ENCODE results near the gene MYH11.

MYH11 gene

GRCh38 chr16:15873737-15874136 is 16.9 kb upstream of the MYH11 start:
- TF ChIP-seq POLR2A (IDR thresholded peaks at IDR 0.05; ENCODE audit: extremely low read depth, insufficient read length) (no peak), MAX (IDR thresholded peaks at IDR 0.05; ENCODE audit: low read depth, low read length) (no peak), MYC (IDR thresholded peaks at IDR 0.05; ENCODE audit: low read depth, low read length) (no peak)
- TF ChIP-seq, protein P1, sequence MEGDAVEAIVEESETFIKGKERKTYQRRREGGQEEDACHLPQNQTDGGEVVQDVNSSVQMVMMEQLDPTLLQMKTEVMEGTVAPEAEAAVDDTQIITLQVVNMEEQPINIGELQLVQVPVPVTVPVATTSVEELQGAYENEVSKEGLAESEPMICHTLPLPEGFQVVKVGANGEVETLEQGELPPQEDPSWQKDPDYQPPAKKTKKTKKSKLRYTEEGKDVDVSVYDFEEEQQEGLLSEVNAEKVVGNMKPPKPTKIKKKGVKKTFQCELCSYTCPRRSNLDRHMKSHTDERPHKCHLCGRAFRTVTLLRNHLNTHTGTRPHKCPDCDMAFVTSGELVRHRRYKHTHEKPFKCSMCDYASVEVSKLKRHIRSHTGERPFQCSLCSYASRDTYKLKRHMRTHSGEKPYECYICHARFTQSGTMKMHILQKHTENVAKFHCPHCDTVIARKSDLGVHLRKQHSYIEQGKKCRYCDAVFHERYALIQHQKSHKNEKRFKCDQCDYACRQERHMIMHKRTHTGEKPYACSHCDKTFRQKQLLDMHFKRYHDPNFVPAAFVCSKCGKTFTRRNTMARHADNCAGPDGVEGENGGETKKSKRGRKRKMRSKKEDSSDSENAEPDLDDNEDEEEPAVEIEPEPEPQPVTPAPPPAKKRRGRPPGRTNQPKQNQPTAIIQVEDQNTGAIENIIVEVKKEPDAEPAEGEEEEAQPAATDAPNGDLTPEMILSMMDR (IDR thresholded peaks at IDR 0.05; ENCODE audit: low read depth, low read length) = no peak
- no peak overlapping the region for H3K4me3 ChIP-seq (ENCODE audit: low read depth, low read length)
- DNase-seq (ENCODE audit: low read depth) = no peak

DNA sequence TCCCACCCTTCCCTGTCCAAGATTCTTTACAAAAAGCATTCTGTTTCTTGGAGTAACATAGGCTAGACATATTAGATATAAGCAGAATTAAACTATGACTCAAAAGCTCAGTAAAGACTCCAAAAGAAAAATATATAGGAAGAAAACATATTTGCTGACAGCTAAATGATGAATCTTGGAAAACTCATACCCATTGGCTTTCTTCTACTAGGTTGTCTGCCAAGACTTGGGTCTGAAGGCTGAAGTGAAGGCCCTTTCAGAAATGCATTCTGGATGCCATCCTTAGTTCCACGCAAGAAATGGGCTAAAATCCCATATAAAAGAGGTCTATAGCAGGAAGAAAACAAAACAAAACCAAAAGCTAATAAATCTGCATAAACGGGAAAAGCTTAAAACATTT is 16.5 kb upstream of the MYH11 start:
- DNase-seq (ENCODE audit: low read depth) = no peak
- no peak overlapping the region for H3K4me3 ChIP-seq (ENCODE audit: low read depth, low read length)
- no peak for TF ChIP-seq POLR2A (IDR thresholded peaks at IDR 0.05; ENCODE audit: extremely low read depth, insufficient read length)
- TF ChIP-seq, protein P1 (IDR thresholded peaks at IDR 0.05; ENCODE audit: low read depth, low read length) = no peak

DNA sequence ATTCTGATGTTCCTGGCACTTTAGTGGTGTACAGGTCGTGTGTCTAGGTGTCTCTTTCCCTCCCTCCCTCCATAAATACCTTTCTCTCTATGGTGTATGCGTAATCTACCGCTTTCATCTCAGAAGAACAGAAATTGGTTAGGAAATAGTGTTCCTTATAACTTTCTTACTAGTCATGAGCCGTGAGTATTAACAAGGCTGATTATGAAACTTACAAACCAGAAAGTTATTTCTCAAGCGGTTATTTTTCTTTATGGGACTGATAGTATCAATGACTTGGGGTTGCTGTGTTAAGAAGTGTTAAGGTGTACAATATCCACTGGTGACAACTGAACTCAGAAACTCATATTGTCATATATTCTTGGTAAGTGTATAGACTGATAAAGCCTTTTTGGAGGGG is 13.2 kb upstream of the MYH11 start:
- H3K4me3 ChIP-seq (ENCODE audit: low read depth, low read length) = no peak overlapping the region
- no peak for DNase-seq (ENCODE audit: low read depth)
- TF ChIP-seq POLR2A (IDR thresholded peaks at IDR 0.05; ENCODE audit: extremely low read depth, insufficient read length) (no peak), MAX (IDR thresholded peaks at IDR 0.05; ENCODE audit: low read depth, low read length) (no peak), MYC (IDR thresholded peaks at IDR 0.05; ENCODE audit: low read depth, low read length) (no peak)
- TF ChIP-seq, protein P1 (IDR thresholded peaks at IDR 0.05; ENCODE audit: low read depth, low read length) = no peak

GRCh38 chr16:15866451-15866850 is 9.6 kb upstream of the MYH11 start:
- TF ChIP-seq POLR2A (IDR thresholded peaks at IDR 0.05; ENCODE audit: extremely low read depth, insufficient read length) (no peak), MYC (IDR thresholded peaks at IDR 0.05; ENCODE audit: low read depth, low read length) (no peak), MAX (IDR thresholded peaks at IDR 0.05; ENCODE audit: low read depth, low read length) (no peak)
- TF ChIP-seq, protein P1 (IDR thresholded peaks at IDR 0.05; ENCODE audit: low read depth, low read length) = no peak
- no peak for DNase-seq (ENCODE audit: low read depth)

GRCh38 chr16:15865742-15866141 is 8.9 kb upstream of the MYH11 start:
- DNase-seq (ENCODE audit: low read depth) = no peak
- H3K4me3 ChIP-seq (ENCODE audit: low read depth, low read length) = no peak overlapping the region
- TF ChIP-seq, protein P1 (IDR thresholded peaks at IDR 0.05; ENCODE audit: low read depth, low read length) = no peak
- TF ChIP-seq MYC (IDR thresholded peaks at IDR 0.05; ENCODE audit: low read depth, low read length) (no peak), POLR2A (IDR thresholded peaks at IDR 0.05; ENCODE audit: extremely low read depth, insufficient read length) (no peak), MAX (IDR thresholded peaks at IDR 0.05; ENCODE audit: low read depth, low read length) (no peak)

More at GRCh38 chr16:15866451-15866850, 9.6 kb upstream of the MYH11 start:
- no peak overlapping the region for H3K4me3 ChIP-seq (ENCODE audit: low read depth, low read length)

- no peak for DNase-seq (ENCODE audit: low read depth)
These were observed 8.1 kb upstream of the MYH11 start for GRCh38 chr16:15864939-15865338.

More at GRCh38 chr16:15864939-15865338, 8.1 kb upstream of the MYH11 start:
- TF ChIP-seq, protein P1 (IDR thresholded peaks at IDR 0.05; ENCODE audit: low read depth, low read length) = no peak
- TF ChIP-seq MYC (IDR thresholded peaks at IDR 0.05; ENCODE audit: low read depth, low read length) = no peak
- TF ChIP-seq POLR2A (IDR thresholded peaks at IDR 0.05; ENCODE audit: extremely low read depth, insufficient read length) = no peak
- no peak for TF ChIP-seq MAX (IDR thresholded peaks at IDR 0.05; ENCODE audit: low read depth, low read length)
- no peak overlapping the region for H3K4me3 ChIP-seq (ENCODE audit: low read depth, low read length)
